ENCODE measurements around the gene LIMK2. TPM values are rescaled to one million over a fixed set of nuclear protein-coding genes. Genes with fewer than 3 reads are reported as not detected.

Gene LIMK2
- total RNA-seq, 2 experiments from 2014 or later = 23.2 to 25.5 TPM

DNA sequence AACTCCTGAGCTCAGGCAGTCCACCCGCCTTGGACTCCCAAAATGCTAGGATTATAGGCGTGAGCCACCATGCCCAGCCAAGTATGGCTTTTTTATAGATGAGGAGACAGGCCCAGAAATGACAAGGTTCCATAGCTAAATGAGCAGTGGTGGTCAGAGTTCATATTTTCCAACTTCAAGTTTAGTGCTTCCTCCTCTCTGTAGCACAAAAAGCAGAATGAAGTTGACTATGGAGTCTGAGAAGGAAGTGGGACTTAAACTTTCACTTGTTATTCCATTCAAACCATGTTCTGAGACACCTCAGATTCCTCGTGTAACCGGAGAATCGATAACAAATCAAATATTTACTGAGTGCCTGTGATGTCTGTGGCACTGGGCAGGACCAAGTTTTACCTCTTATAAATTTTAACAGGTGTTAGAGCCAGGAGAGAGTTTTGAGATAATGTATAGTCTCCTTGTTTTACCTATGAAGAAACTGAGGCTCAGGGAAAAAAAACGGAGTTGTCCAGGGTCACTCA is 3.0 kb downstream of the LIMK2 start:
- intact Hi-C loops (cut with micrococcal nuclease) = no loop called here
- ATAC-seq (no peak), DNase-seq (no peak)
- peaks cover 46% of the 10 kb centered on the region for H3K4me1 Mint-ChIP-seq (ENCODE audit: low read depth)
- no peak overlapping the region for H3K4me3 Mint-ChIP-seq
- H3K27me3 Mint-ChIP-seq = no peaks in the 10 kb centered on the region
- H3K27ac Mint-ChIP-seq = no peak overlapping the region
- CTCF ChIA-PET = interaction anchor here (1.3 to 5.7 kb wide), 2 partner anchors 12 to 59 kb away, joined by 4 to 51 read pairs; no protein-coding TSS in a partner anchor
- no peaks in the 10 kb centered on the region for H3K36me3 Mint-ChIP-seq (ENCODE audit: low read depth)
- POLR2A ChIA-PET = no interaction called here
- no peaks in the 10 kb centered on the region for H3K9me3 Mint-ChIP-seq
- TF ChIP-seq, protein P1, sequence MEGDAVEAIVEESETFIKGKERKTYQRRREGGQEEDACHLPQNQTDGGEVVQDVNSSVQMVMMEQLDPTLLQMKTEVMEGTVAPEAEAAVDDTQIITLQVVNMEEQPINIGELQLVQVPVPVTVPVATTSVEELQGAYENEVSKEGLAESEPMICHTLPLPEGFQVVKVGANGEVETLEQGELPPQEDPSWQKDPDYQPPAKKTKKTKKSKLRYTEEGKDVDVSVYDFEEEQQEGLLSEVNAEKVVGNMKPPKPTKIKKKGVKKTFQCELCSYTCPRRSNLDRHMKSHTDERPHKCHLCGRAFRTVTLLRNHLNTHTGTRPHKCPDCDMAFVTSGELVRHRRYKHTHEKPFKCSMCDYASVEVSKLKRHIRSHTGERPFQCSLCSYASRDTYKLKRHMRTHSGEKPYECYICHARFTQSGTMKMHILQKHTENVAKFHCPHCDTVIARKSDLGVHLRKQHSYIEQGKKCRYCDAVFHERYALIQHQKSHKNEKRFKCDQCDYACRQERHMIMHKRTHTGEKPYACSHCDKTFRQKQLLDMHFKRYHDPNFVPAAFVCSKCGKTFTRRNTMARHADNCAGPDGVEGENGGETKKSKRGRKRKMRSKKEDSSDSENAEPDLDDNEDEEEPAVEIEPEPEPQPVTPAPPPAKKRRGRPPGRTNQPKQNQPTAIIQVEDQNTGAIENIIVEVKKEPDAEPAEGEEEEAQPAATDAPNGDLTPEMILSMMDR (IDR thresholded peaks at IDR 0.05) = no peak

DNA sequence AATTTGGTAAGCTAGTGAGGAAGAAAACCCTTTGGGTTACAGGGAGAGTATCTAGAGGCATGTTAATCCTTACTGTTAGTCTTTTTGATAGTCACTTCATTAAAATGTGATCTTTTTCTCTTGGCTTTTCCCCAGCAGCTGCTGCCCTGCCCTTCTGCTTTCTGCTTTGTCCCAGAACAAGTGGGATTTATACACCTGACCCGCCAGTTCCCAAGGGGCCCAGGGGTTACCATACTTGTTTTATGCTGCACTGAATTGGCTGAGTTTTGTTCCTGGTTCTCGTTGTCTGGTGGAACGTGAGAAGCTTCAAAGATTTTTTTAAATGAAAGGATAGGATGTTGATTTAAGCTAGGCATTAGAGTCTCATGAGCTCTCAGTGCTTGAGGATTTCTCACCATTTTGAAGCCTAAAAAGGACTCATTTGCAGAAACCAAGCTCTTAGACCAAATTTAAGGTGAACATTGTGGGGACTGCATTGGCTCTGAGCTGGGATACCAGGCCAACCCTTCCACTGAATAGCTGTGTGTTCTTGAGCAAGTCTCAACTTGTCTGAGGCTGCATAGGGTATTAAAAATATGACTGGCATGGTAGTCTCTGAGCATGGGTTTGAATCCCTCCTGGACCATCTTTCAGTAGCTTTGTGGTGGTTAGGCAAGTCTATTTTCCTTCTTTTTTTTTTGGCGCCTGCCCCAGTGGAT is 6.6 kb downstream of the LIMK2 start:
- H3K9me3 Mint-ChIP-seq = no peaks in the 10 kb centered on the region
- ATAC-seq (no peak), DNase-seq (no peak)
- H3K4me1 Mint-ChIP-seq (ENCODE audit: low read depth) = peaks cover 36% of the 10 kb centered on the region
- H3K27me3 Mint-ChIP-seq = no peaks in the 10 kb centered on the region
- ChIA-PET CTCF (interaction anchor here (1.2 to 2.1 kb wide), 5 partner anchors 9 to 111 kb away, joined by 4 to 6 read pairs (median 4); partner anchors contain the start of gene SELENOM), POLR2A (interaction anchor here (0.6 to 1.4 kb wide), 4 partner anchors 11 to 29 kb away, joined by 3 to 4 read pairs (median 3); no protein-coding TSS in a partner anchor)
- H3K36me3 Mint-ChIP-seq (ENCODE audit: low read depth) = no peaks in the 10 kb centered on the region
- TF ChIP-seq, protein P1 (IDR thresholded peaks at IDR 0.05) = no peak
- no peak overlapping the region for H3K4me3 Mint-ChIP-seq
- intact Hi-C loops (cut with micrococcal nuclease) = no loop called here
- H3K27ac Mint-ChIP-seq = no peak overlapping the region

DNA sequence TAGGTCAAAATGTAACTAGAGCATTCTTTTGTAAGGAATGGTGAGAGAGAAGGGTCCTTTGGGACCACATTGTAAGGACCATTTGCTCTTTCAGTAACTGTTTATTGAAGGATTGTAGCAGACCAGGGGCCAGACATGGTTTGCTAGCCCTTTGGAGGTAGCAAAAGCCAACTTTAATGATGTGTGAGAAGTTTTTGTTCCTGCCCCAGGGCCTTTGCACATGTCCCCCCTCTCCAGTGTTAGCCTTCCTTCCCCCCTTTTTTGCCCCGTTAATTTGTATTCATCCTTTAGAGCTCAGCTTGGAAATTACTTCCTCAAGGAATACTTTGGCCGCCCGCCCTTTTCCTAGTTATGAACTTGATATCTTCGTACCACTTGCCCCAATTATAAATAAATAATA is 9.0 kb downstream of the LIMK2 start:
- no peaks in the 10 kb centered on the region for H3K9me3 Mint-ChIP-seq
- ATAC-seq = no peak
- peaks cover 3% of the 10 kb centered on the region for H3K36me3 Mint-ChIP-seq (ENCODE audit: low read depth)
- TF ChIP-seq, protein P1 (IDR thresholded peaks at IDR 0.05) = no peak
- no peaks in the 10 kb centered on the region for H3K27me3 Mint-ChIP-seq
- H3K27ac Mint-ChIP-seq = no peak overlapping the region
- ChIA-PET CTCF (interaction anchor here (0.7 to 1.6 kb wide), 2 partner anchors 9 to 48 kb away, joined by 3 to 4 read pairs; partner anchors contain the start of gene LIMK2), POLR2A (no interaction called here)
- no peak for DNase-seq
- no peak overlapping the region for H3K4me3 Mint-ChIP-seq
- peaks cover 31% of the 10 kb centered on the region for H3K4me1 Mint-ChIP-seq (ENCODE audit: low read depth)
- intact Hi-C loops (cut with micrococcal nuclease) = no loop called here

DNA sequence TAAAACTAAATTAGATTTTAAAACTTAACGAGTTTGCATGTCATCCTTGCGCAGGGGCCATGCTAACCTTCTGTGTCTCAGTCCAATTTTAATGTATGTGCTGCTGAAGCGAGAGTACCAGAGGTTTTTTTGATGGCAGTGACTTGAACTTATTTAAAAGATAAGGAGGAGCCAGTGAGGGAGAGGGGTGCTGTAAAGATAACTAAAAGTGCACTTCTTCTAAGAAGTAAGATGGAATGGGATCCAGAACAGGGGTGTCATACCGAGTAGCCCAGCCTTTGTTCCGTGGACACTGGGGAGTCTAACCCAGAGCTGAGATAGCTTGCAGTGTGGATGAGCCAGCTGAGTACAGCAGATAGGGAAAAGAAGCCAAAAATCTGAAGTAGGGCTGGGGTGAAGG is 10.6 kb downstream of the LIMK2 start:
- POLR2A ChIA-PET = interaction anchor here (0.5 to 0.6 kb wide), 2 partner anchors 10 to 80 kb away, joined by 3 read pairs; no protein-coding TSS in a partner anchor
- CTCF ChIA-PET = interaction anchor here (1.6 to 3.5 kb wide), 2 partner anchors 11 to 48 kb away, joined by 4 to 9 read pairs; partner anchors contain the start of gene LIMK2
- no peak overlapping the region for H3K27ac Mint-ChIP-seq

More for the DNA sequence above, 10.6 kb downstream of the LIMK2 start:
- no peaks in the 10 kb centered on the region for H3K9me3 Mint-ChIP-seq
- no peak for ATAC-seq
- intact Hi-C loops (cut with micrococcal nuclease) = no loop called here
- DNase-seq = no peak
- H3K4me3 Mint-ChIP-seq = no peak overlapping the region
- H3K36me3 Mint-ChIP-seq (ENCODE audit: low read depth) = peaks cover 6% of the 10 kb centered on the region
- TF ChIP-seq, protein P1 (IDR thresholded peaks at IDR 0.05) = no peak
- no peaks in the 10 kb centered on the region for H3K27me3 Mint-ChIP-seq
- H3K4me1 Mint-ChIP-seq (ENCODE audit: low read depth) = peaks cover 25% of the 10 kb centered on the region
